Upper lobe of left lung (tissue), 4 donors: ENCODE measurements around the gene CD247.

Experiments
- EP300 ChIP-seq, 4 donors: sonication (generic); formaldehyde crosslinking; IDR thresholded peaks; one replicate each; pipeline ENCODE4 v1.5.1; 2017; ENCODE audit warnings: antibody characterized with exemption in 4 of 4, control low read depth in 2 of 4
- POLR2A ChIP-seq, 4 donors: fragments of 450-650 bp; IDR thresholded peaks; one replicate each; pipeline ENCODE4 v1.5.1; 2016 to 2017; ENCODE audit warnings: antibody characterized with exemption in 4 of 4, mild to moderate bottlenecking in 2 of 4
- POLR2AphosphoS5 ChIP-seq, 2 donors: sonication (generic); formaldehyde crosslinking; IDR thresholded peaks; one replicate each; pipeline ENCODE4 v1.5.1; 2017; ENCODE audit warnings: antibody characterized with exemption in 2 of 2
- TF ChIP-seq, protein P1 (sequence below), 6 experiments: fragments of 450-650 bp in 4 of 6; fragments of 200-600 bp in 2 of 6; sonication (generic) in 2 of 6; IDR thresholded peaks; one replicate each; pipeline ENCODE4 v1.5.1; 2016 to 2019; ENCODE audit warnings: antibody characterized with exemption in 6 of 6

DNA sequence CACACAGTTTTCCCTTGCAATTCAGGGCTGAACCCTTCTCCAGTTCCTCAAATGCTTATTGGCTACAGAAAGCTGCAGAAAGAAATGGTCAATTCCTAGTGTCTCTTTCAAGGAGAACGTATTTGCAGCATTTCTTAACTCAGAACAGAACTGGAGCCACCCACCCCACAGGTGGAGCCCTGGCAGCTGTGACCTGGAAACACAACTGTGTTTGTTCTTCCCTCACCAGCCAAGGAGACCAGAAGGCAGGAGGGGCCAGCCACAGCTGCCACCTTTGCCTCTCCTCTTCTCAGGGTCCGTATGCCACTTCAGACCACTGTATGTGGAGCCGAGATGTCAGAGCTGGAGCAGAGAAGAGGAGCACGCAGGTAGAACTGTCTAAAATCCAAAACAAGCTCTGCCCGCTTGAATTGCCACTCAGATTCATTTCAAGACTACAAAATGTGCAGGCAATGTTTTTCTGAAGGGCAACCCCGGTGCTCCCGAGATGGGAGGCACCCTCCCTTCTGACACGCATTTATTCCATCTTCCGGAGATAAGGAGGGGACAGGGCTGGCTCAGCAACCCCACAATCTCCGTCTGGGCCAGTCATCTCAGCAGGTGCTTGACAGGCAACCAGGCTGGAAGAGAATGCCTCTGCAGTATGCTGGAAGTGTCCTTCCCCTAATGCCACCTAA lies 16.7 kb downstream of the CD247 start:
- TF ChIP-seq, protein P1, sequence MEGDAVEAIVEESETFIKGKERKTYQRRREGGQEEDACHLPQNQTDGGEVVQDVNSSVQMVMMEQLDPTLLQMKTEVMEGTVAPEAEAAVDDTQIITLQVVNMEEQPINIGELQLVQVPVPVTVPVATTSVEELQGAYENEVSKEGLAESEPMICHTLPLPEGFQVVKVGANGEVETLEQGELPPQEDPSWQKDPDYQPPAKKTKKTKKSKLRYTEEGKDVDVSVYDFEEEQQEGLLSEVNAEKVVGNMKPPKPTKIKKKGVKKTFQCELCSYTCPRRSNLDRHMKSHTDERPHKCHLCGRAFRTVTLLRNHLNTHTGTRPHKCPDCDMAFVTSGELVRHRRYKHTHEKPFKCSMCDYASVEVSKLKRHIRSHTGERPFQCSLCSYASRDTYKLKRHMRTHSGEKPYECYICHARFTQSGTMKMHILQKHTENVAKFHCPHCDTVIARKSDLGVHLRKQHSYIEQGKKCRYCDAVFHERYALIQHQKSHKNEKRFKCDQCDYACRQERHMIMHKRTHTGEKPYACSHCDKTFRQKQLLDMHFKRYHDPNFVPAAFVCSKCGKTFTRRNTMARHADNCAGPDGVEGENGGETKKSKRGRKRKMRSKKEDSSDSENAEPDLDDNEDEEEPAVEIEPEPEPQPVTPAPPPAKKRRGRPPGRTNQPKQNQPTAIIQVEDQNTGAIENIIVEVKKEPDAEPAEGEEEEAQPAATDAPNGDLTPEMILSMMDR (IDR thresholded peaks at IDR 0.05) = no peak
- TF ChIP-seq POLR2AphosphoS5 (IDR thresholded peaks at IDR 0.05) (no peak), POLR2A (IDR thresholded peaks at IDR 0.05) (no peak), EP300 (IDR thresholded peaks at IDR 0.05) (no peak)
